Left lung (tissue), 10 donors: ENCODE data around the gene ZSCAN12. TPM values are rescaled to one million over a fixed set of nuclear protein-coding genes. Genes with fewer than 3 reads are reported as not detected.
A peak's percentile ranks its signal among the peaks of the same experiment; 100 is the strongest.

Experiments
- ATAC-seq: fragments of 200-7000 bp; cut with Tn5 transposase; one replicate; pipeline ENCODE4 v1.9.1; 2020; ENCODE audit warnings: moderate library complexity
- DNase-seq, 4 donors: peaks; one replicate each; pipeline ENCODE4 v3.0.0-alpha.2; 2013 to 2020
- H3K27ac ChIP-seq, 2 donors: fragments of 200-600 bp; sonication (generic) in 1 of 2; one replicate each; pipeline versions ENCODE4 v1.5.0 to v1.8.0; 2020 to 2021
- H3K27me3 ChIP-seq, 2 donors: fragments of 200-600 bp; sonication (generic) in 1 of 2; one replicate each; pipeline versions ENCODE4 v1.5.0 to v1.8.0; 2020 to 2021
- H3K36me3 ChIP-seq, 2 donors: fragments of 200-600 bp; sonication (generic) in 1 of 2; one replicate each; pipeline versions ENCODE4 v1.5.0 to v1.8.0; 2020 to 2021
- H3K4me1 ChIP-seq, 2 donors: fragments of 200-600 bp; one replicate each; pipeline ENCODE4 v1.8.0; 2021
- H3K4me3 ChIP-seq, 2 donors: fragments of 200-600 bp; sonication (generic) in 1 of 2; one replicate each; pipeline versions ENCODE4 v1.5.0 to v1.8.0; 2020 to 2021; ENCODE audit warnings: mild to moderate bottlenecking in 1 of 2
- H3K9me3 ChIP-seq, 2 donors: fragments of 200-600 bp; sonication (generic) in 1 of 2; one replicate each; pipeline versions ENCODE4 v1.5.0 to v1.8.0; 2020 to 2021
- intact Hi-C, 2 donors: fragments of 100-400 bp; cut with DNase I; formaldehyde crosslinking; loops; one replicate each; pipeline versions ENCODE4 v1.11.2 to v1.14.2; 2022
- polyA plus RNA-seq, 6 donors: library from polyadenylated mRNA; unstranded; fragments of 120-200 nt; gene quantifications; one replicate each; pipeline ENCODE4 v1.2.1, GENCODE V29; 2013; ENCODE audit not compliant: insufficient read length in 6 of 6
- total RNA-seq, 2 donors: library from RNA; stranded (reverse); fragmentation: NEBNext Ultra II Directional; extraction: Animal tissue kit (Norgen Biotek cat#: 25700); gene quantifications; one replicate each; pipeline ENCODE4 v1.2.1, GENCODE V29; 2021
- TF ChIP-seq, protein P1 (sequence below), 2 donors: fragments of 200-600 bp; sonication (generic) in 1 of 2; IDR thresholded peaks; one replicate each; pipeline versions ENCODE4 v1.5.0 to v1.8.0; 2021; ENCODE audit warnings: antibody characterized with exemption in 2 of 2
- donor health status: DM: no; HTN: yes; CAD: no.
- donor health status: DM: no; HTN: no; CAD: no.

The ZSCAN12 gene
- total and polyA plus RNA-seq, 8 donors, result 5.2 to 20.1 (median 15.8) TPM

DNA sequence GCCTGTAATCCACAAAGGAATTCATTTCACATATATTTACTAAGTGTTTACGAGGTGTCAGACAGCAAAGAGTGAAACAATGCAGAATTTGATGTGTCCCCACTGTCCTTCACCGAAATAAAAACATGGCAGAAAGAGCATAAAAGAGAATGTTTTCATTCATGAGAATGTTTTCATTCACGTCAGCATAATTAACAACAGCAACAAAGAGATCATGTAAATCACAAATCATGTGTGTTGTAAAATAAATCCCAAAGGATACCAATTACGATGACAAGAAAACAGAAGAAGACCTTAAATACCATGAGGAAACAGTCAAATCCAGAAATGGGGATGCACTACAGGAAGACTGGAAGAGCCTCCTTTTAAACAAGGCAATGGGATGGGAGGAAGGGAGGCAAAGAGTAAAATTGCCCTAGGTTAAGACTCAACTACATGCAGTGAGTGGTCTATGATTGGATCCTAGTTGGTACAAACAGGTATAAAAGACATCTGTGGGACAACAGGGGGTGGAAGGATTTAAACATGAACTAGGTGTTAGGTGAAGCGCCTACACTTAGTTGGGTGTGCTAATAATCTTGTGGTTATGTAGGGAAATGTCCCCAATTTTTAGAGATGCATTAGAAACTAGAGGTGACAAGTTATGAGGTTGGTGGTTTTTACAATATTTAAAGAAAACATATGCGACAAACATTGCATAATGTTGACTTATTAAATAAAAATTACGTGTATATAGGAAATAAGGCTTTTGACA is 65.1 kb downstream of the ZSCAN12 start:
- peak overlapping the region in 1 of 2 donors; percentile 62 for H3K4me3 ChIP-seq
- no peak for ATAC-seq

DNA sequence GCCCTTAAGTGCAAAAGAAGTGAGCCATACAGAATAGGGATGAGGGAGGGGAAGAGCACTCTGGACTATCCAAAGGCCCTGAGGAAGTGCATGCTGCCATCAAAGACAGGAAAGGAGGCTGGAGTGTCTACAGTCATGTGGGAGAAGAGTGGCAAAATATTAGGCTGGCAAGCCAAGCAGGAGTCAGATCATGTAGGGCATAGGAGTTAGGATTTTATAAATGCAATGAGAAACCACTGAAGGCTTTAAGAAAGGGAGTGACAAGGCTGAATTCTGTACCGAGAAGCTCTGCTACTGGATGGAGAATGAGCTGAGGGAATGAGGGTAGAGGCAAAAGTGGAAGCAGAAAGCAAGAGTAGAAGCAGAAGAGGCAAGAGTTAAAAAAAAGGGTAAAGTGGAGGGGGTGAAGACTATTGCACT is 65.9 kb downstream of the ZSCAN12 start:
- Histone ChIP-seq H3K9me3 (peaks cover 0 to 6% of the 10 kb centered on the region in 2 donors), H3K4me1 (peaks cover 0 to 11% of the 10 kb centered on the region in 2 donors), H3K36me3 (peaks cover 0 to 6% of the 10 kb centered on the region in 2 donors), H3K4me3 (no peak overlapping the region), H3K27me3 (no peaks in the 10 kb centered on the region), H3K27ac (no peak overlapping the region)
- TF ChIP-seq, protein P1, sequence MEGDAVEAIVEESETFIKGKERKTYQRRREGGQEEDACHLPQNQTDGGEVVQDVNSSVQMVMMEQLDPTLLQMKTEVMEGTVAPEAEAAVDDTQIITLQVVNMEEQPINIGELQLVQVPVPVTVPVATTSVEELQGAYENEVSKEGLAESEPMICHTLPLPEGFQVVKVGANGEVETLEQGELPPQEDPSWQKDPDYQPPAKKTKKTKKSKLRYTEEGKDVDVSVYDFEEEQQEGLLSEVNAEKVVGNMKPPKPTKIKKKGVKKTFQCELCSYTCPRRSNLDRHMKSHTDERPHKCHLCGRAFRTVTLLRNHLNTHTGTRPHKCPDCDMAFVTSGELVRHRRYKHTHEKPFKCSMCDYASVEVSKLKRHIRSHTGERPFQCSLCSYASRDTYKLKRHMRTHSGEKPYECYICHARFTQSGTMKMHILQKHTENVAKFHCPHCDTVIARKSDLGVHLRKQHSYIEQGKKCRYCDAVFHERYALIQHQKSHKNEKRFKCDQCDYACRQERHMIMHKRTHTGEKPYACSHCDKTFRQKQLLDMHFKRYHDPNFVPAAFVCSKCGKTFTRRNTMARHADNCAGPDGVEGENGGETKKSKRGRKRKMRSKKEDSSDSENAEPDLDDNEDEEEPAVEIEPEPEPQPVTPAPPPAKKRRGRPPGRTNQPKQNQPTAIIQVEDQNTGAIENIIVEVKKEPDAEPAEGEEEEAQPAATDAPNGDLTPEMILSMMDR (IDR thresholded peaks at IDR 0.05), result no peak
- no peak for DNase-seq
- ATAC-seq, result no peak
- intact Hi-C loops, result no loop called here

More for the DNA sequence above, 65.1 kb downstream of the ZSCAN12 start:
- H3K27ac ChIP-seq, result peak overlapping the region; percentile 94 to 99
- no peaks in the 10 kb centered on the region for H3K9me3 ChIP-seq
- H3K4me1 ChIP-seq, result peaks cover 0 to 11% of the 10 kb centered on the region in 2 donors
- H3K36me3 ChIP-seq, result no peaks in the 10 kb centered on the region
- intact Hi-C loops, result no loop called here
- TF ChIP-seq, protein P1 (IDR thresholded peaks at IDR 0.05), result no peak
- DNase-seq, result no peak
- H3K27me3 ChIP-seq, result no peaks in the 10 kb centered on the region

DNA sequence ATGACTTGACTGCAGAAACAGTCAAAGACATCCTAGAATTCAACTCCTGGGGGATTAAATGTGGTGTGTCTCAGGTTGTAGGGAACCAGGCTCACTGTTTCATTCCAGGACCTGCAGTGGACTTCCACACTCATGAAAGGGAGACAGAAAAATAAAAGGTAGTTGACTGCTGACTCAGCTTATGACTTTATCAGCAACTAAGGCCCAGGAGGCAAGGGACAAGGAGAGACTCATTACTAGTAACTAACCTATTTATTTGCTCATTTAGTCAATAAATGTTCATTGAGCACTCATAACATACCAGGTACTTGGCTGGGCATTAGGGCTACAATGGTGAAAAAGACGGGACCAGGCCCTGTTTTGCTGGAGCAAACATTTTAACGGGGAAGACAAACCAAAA is 66.5 kb downstream of the ZSCAN12 start:
- intact Hi-C loops, result no loop called here
- Histone ChIP-seq H3K4me3 (no peak overlapping the region), H3K27me3 (no peaks in the 10 kb centered on the region), H3K36me3 (peaks cover 0 to 8% of the 10 kb centered on the region in 2 donors), H3K27ac (no peak overlapping the region), H3K4me1 (peaks cover 0 to 11% of the 10 kb centered on the region in 2 donors), H3K9me3 (peaks cover 0 to 10% of the 10 kb centered on the region in 2 donors)
- no peak for ATAC-seq
- DNase-seq, result no peak
- TF ChIP-seq, protein P1 (IDR thresholded peaks at IDR 0.05), result no peak

DNA sequence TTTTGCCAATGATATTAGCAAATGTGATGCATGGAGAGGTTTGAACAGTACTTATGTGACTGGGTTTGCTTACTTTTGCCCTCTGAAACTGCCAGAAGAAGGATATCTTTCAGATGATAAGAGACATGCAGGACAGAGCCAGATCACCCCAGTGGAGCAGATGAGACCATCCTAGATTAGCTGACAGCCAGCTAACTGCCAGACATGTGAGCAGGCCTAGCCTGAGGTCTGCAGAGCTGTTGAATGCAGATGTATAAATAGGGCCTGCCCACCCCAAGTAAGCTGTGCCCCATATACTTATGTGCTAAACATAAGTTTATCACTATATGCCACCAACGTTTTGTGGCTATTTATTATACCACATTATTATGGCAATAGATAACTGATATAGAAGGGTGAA is 69.5 kb downstream of the ZSCAN12 start:
- intact Hi-C loops, result no loop called here
- no peak overlapping the region for H3K27ac ChIP-seq
- peaks cover 0 to 3% of the 10 kb centered on the region in 2 donors for H3K4me1 ChIP-seq
- DNase-seq (no peak), ATAC-seq (no peak)
- TF ChIP-seq, protein P1 (IDR thresholded peaks at IDR 0.05), result no peak
- no peak overlapping the region for H3K4me3 ChIP-seq
- H3K36me3 ChIP-seq, result peaks cover 0 to 38% of the 10 kb centered on the region in 2 donors
- H3K9me3 ChIP-seq, result peaks cover 0 to 40% of the 10 kb centered on the region in 2 donors
- H3K27me3 ChIP-seq, result no peaks in the 10 kb centered on the region

Other genes with a start within 250 kb of the ZSCAN12 start
- gene ZSCAN9, start 174.5 kb downstream of the ZSCAN12 start, total RNA-seq, result 10 to 100 TPM; 10.6 to 12.3 TPM
- gene ZSCAN9, start 174.5 kb downstream of the ZSCAN12 start, polyA plus RNA-seq, result 10 to 100 TPM; 34.6 to 39.8 (median 37.1) TPM
- 1 to 10 TPM; 4.9 to 5.4 TPM for gene ZKSCAN4, start 147.5 kb downstream of the ZSCAN12 start, total RNA-seq
- gene ZKSCAN4, start 147.5 kb downstream of the ZSCAN12 start, polyA plus RNA-seq, result 10 to 100 TPM; 10.8 to 13.4 (median 11.9) TPM
- gene NKAPL, start 140.4 kb downstream of the ZSCAN12 start, total RNA-seq, result 1 to 10 TPM; 1.0 to 1.5 TPM
- gene NKAPL, start 140.4 kb downstream of the ZSCAN12 start, polyA plus RNA-seq, result 1 to 10 TPM in 5 of 6 donors, under 1 TPM in 1; 0.87 to 1.3 (median 1.1) TPM
- 1 to 10 TPM; 9.6 to 9.9 TPM for gene ZSCAN26, start 132.6 kb downstream of the ZSCAN12 start, total RNA-seq
- 10 to 100 TPM; 34.4 to 50.2 (median 40.3) TPM for gene ZSCAN26, start 132.6 kb downstream of the ZSCAN12 start, polyA plus RNA-seq
- gene PGBD1, start 118.2 kb downstream of the ZSCAN12 start, total RNA-seq, result 1 to 10 TPM; 3.8 to 4.6 TPM
- gene PGBD1, start 118.2 kb downstream of the ZSCAN12 start, polyA plus RNA-seq, result 10 to 100 TPM; 12.4 to 15.3 (median 12.8) TPM
- 10 to 100 TPM in 1 of 2 donors, 1 to 10 TPM in 1; 7.1 to 30.8 TPM for gene ZSCAN31, start 63.6 kb downstream of the ZSCAN12 start, total RNA-seq
- gene ZSCAN31, start 63.6 kb downstream of the ZSCAN12 start, polyA plus RNA-seq, result 10 to 100 TPM in 5 of 6 donors, 1 to 10 TPM in 1; 9.9 to 12.0 (median 10.9) TPM
- gene ZKSCAN3, start 49.8 kb downstream of the ZSCAN12 start, total RNA-seq, result 1 to 10 TPM; 7.0 to 7.7 TPM
- 10 to 100 TPM; 10.6 to 15.7 (median 14.0) TPM for gene ZKSCAN3, start 49.8 kb downstream of the ZSCAN12 start, polyA plus RNA-seq
- 1 to 10 TPM; 1.2 to 5.2 TPM for gene ZSCAN23, start 43.7 kb upstream of the ZSCAN12 start, total RNA-seq
- 10 to 100 TPM; 15.2 to 25.0 (median 22.1) TPM for gene ZSCAN23, start 43.7 kb upstream of the ZSCAN12 start, polyA plus RNA-seq
- gene GPX6, start 116.0 kb upstream of the ZSCAN12 start, total RNA-seq, result not detected
- 1 to 10 TPM in 4 of 6 donors, under 1 TPM in 2; 0.71 to 2.0 (median 1.5) TPM for gene GPX6, start 116.0 kb upstream of the ZSCAN12 start, polyA plus RNA-seq
- gene GPX5, start 126.1 kb upstream of the ZSCAN12 start, total RNA-seq, result not detected
- gene GPX5, start 126.1 kb upstream of the ZSCAN12 start, polyA plus RNA-seq, result under 1 TPM in 4 of 6 donors, not detected in 2; 0.11 to 0.31 (median 0.22) TPM